Effector memory CD4-positive, alpha-beta T cell (primary cell): Measurements from ENCODE around the gene TECR.
"Not testable (repeated sequence)": the region's sequence is repeated elsewhere in the genome, so short reads cannot be mapped to it uniquely, and the experiment has no call there.

Source experiments
- DNase-seq, 3 donors: peaks; one replicate each; pipeline ENCODE4 v3.0.0-alpha.2; 2020
- H3K27ac ChIP-seq: 2 replicates; pipeline ENCODE4 v1.7.0; 2013; ENCODE audit warnings: mild to moderate bottlenecking, low read length, moderate library complexity; ENCODE audit not compliant: insufficient read depth, poor library complexity, severe bottlenecking
- H3K27me3 ChIP-seq: replicated peaks from 2 replicates; pipeline ENCODE4 v1.7.0; 2013; ENCODE audit warnings: mild to moderate bottlenecking, low read length; ENCODE audit not compliant: insufficient read depth, control insufficient read depth, poor library complexity, severe bottlenecking
- H3K36me3 ChIP-seq: 2 replicates; pipeline ENCODE4 v1.7.0; 2013; ENCODE audit warnings: mild to moderate bottlenecking, low read length, moderate library complexity; ENCODE audit not compliant: control insufficient read depth, insufficient read depth
- H3K4me1 ChIP-seq: 2 replicates; pipeline ENCODE4 v1.7.0; 2013; ENCODE audit warnings: low read length, mild to moderate bottlenecking; ENCODE audit not compliant: control insufficient read depth, insufficient read depth, poor library complexity, severe bottlenecking
- H3K4me3 ChIP-seq: 2 replicates; pipeline ENCODE4 v1.7.0; 2013; ENCODE audit warnings: low read length, low read depth, mild to moderate bottlenecking; ENCODE audit not compliant: insufficient read depth, poor library complexity, severe bottlenecking
- H3K9me3 ChIP-seq: 2 replicates; pipeline ENCODE4 v1.7.0; 2013; ENCODE audit warnings: mild to moderate bottlenecking, low read length, moderate library complexity; ENCODE audit not compliant: control insufficient read depth

The TECR gene

GRCh38 chr19:14496029-14496833 is 33.2 kb upstream of the TECR start, which contains the start of gene GIPC1:
TSS of gene GIPC1 (minus strand) at chr19:14496127. CDS start at chr19:14482976, 13,151 bp downstream.
- H3K36me3 ChIP-seq: no peaks in the 10 kb centered on the region
- peak; percentile 67 to 78 (median 78) for DNase-seq
- peak within 1 kb of the TSS; percentile 50 for H3K4me3 ChIP-seq
- H3K9me3 ChIP-seq: no peaks in the 10 kb centered on the region
- H3K27ac ChIP-seq: peak within 1 kb of the TSS; percentile 49
- H3K4me1 ChIP-seq: peaks cover 6% of the 10 kb centered on the region
- H3K27me3 ChIP-seq: no peaks in the 10 kb centered on the region

GRCh38 chr19:14496834-14497227 is 32.6 kb upstream of the TECR start:
- Histone ChIP-seq H3K27me3 (no peaks in the 10 kb centered on the region), H3K36me3 (no peaks in the 10 kb centered on the region), H3K4me1 (peaks cover 6% of the 10 kb centered on the region), H3K9me3 (no peaks in the 10 kb centered on the region), H3K4me3 (no peak overlapping the region), H3K27ac (no peak overlapping the region)
- no peak for DNase-seq

GRCh38 chr19:14497228-14497921 is 32.0 kb upstream of the TECR start:
- no peak overlapping the region for H3K27ac ChIP-seq

GRCh38 chr19:14502334-14503092 is 26.9 kb upstream of the TECR start:
- no peak overlapping the region for H3K4me3 ChIP-seq
- no peaks in the 10 kb centered on the region for H3K27me3 ChIP-seq
- no peak for DNase-seq

More at GRCh38 chr19:14497228-14497921, 32.0 kb upstream of the TECR start:
- DNase-seq: no peak
- H3K4me3 ChIP-seq: no peak overlapping the region
- H3K27me3 ChIP-seq: no peaks in the 10 kb centered on the region
- H3K9me3 ChIP-seq: no peaks in the 10 kb centered on the region
- H3K4me1 ChIP-seq: peaks cover 6% of the 10 kb centered on the region
- H3K36me3 ChIP-seq: no peaks in the 10 kb centered on the region

GRCh38 chr19:14503285-14503684 is 26.1 kb upstream of the TECR start:
- no peak for DNase-seq
- no peak overlapping the region for H3K27ac ChIP-seq
- H3K4me3 ChIP-seq: no peak overlapping the region
- no peaks in the 10 kb centered on the region for H3K9me3 ChIP-seq
- H3K27me3 ChIP-seq: no peaks in the 10 kb centered on the region
- H3K36me3 ChIP-seq: no peaks in the 10 kb centered on the region
- H3K4me1 ChIP-seq: peaks cover 31% of the 10 kb centered on the region

More at GRCh38 chr19:14502334-14503092, 26.9 kb upstream of the TECR start:
- Histone ChIP-seq H3K4me1 (peaks cover 24% of the 10 kb centered on the region), H3K9me3 (no peaks in the 10 kb centered on the region), H3K36me3 (no peaks in the 10 kb centered on the region), H3K27ac (no peak overlapping the region)

GRCh38 chr19:14504575-14504974 is 24.8 kb upstream of the TECR start:
- not testable (repeated sequence) for H3K4me3 ChIP-seq, H3K27me3 ChIP-seq, H3K9me3 ChIP-seq, H3K27ac ChIP-seq, H3K36me3 ChIP-seq, DNase-seq
- H3K4me1 ChIP-seq: peaks cover 32% of the 10 kb centered on the region

GRCh38 chr19:14505488-14506239 is 23.7 kb upstream of the TECR start:
- no peaks in the 10 kb centered on the region for H3K27me3 ChIP-seq
- H3K36me3 ChIP-seq: no peaks in the 10 kb centered on the region
- no peaks in the 10 kb centered on the region for H3K9me3 ChIP-seq
- DNase-seq: peak; percentile 40 to 61 (median 47)
- H3K4me1 ChIP-seq: peaks cover 32% of the 10 kb centered on the region
- no peak overlapping the region for H3K4me3 ChIP-seq
- peak overlapping the region; percentile 67 for H3K27ac ChIP-seq

GRCh38 chr19:14507704-14508542 is 21.5 kb upstream of the TECR start:
- H3K4me1 ChIP-seq: peaks cover 32% of the 10 kb centered on the region
- DNase-seq: no peak
- no peaks in the 10 kb centered on the region for H3K9me3 ChIP-seq
- no peaks in the 10 kb centered on the region for H3K27me3 ChIP-seq
- H3K4me3 ChIP-seq: no peak overlapping the region
- no peaks in the 10 kb centered on the region for H3K36me3 ChIP-seq
- H3K27ac ChIP-seq: peak overlapping the region; percentile 70
